ENCODE data around the gene PLCB3.

- TF ChIP-seq, protein P1, sequence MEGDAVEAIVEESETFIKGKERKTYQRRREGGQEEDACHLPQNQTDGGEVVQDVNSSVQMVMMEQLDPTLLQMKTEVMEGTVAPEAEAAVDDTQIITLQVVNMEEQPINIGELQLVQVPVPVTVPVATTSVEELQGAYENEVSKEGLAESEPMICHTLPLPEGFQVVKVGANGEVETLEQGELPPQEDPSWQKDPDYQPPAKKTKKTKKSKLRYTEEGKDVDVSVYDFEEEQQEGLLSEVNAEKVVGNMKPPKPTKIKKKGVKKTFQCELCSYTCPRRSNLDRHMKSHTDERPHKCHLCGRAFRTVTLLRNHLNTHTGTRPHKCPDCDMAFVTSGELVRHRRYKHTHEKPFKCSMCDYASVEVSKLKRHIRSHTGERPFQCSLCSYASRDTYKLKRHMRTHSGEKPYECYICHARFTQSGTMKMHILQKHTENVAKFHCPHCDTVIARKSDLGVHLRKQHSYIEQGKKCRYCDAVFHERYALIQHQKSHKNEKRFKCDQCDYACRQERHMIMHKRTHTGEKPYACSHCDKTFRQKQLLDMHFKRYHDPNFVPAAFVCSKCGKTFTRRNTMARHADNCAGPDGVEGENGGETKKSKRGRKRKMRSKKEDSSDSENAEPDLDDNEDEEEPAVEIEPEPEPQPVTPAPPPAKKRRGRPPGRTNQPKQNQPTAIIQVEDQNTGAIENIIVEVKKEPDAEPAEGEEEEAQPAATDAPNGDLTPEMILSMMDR (conservative IDR thresholded peaks at IDR 0.05; ENCODE audit: low read depth, low read length) = no peak
- TF ChIP-seq EZH2 (IDR thresholded peaks at IDR 0.05; ENCODE audit: borderline replicate concordance, low read depth, low read length, poor library complexity, severe bottlenecking) = no peak
These were observed 16.9 kb downstream of the PLCB3 start for GRCh38 chr11:64268025-64268892.
